ENCODE measurements around the gene TBK1. TPM values are rescaled to one million over a fixed set of nuclear protein-coding genes. Genes with fewer than 3 reads are reported as not detected.
"Not testable (repeated sequence)": the region's sequence is repeated elsewhere in the genome, so short reads cannot be mapped to it uniquely, and the experiment has no call there.

TBK1 gene
- total RNA-seq, 1 donor from 2014 or later: 19.2 TPM

- no peaks in the 10 kb centered on the region for H3K27me3 Mint-ChIP-seq
- TF ChIP-seq CTCF (conservative IDR thresholded peaks at IDR 0.05): no peak
- no peak for DNase-seq (ENCODE audit: extremely low spot score, unreplicated experiment)
- H3K27ac Mint-ChIP-seq: peak overlapping the region; percentile 27
- no peaks in the 10 kb centered on the region for H3K9me3 Mint-ChIP-seq
- no peak overlapping the region for H3K4me3 Mint-ChIP-seq
- H3K36me3 Mint-ChIP-seq: no peaks in the 10 kb centered on the region
- peaks cover 13% of the 10 kb centered on the region for H3K4me1 Mint-ChIP-seq (ENCODE audit: unreplicated experiment)
These were observed 70.9 kb downstream of the TBK1 start for GRCh38 chr12:64522807-64523206.

GRCh38 chr12:64523565-64524444 is 71.9 kb downstream of the TBK1 start:
- not testable (repeated sequence) for H3K4me3 Mint-ChIP-seq; H3K9me3 Mint-ChIP-seq; H3K27me3 Mint-ChIP-seq; DNase-seq (ENCODE audit: extremely low spot score, unreplicated experiment); H3K36me3 Mint-ChIP-seq; H3K27ac Mint-ChIP-seq
- peaks cover 13% of the 10 kb centered on the region for H3K4me1 Mint-ChIP-seq (ENCODE audit: unreplicated experiment)

GRCh38 chr12:64525461-64526160 is 73.7 kb downstream of the TBK1 start:
- DNase-seq (ENCODE audit: extremely low spot score, unreplicated experiment): no peak
- Mint-ChIP-seq H3K27me3 (no peaks in the 10 kb centered on the region), H3K36me3 (no peaks in the 10 kb centered on the region), H3K9me3 (peaks cover 4% of the 10 kb centered on the region), H3K4me3 (no peak overlapping the region), H3K4me1 (ENCODE audit: unreplicated experiment) (peaks cover 19% of the 10 kb centered on the region), H3K27ac (no peak overlapping the region)
- TF ChIP-seq CTCF (conservative IDR thresholded peaks at IDR 0.05): no peak

- H3K27ac Mint-ChIP-seq: no peak overlapping the region
- no peak for TF ChIP-seq CTCF (conservative IDR thresholded peaks at IDR 0.05)
- H3K4me1 Mint-ChIP-seq (ENCODE audit: unreplicated experiment): peaks cover 18% of the 10 kb centered on the region
- H3K4me3 Mint-ChIP-seq: no peak overlapping the region
- no peak for DNase-seq (ENCODE audit: extremely low spot score, unreplicated experiment)
- H3K36me3 Mint-ChIP-seq: no peaks in the 10 kb centered on the region
- H3K27me3 Mint-ChIP-seq: no peaks in the 10 kb centered on the region
- peaks cover 4% of the 10 kb centered on the region for H3K9me3 Mint-ChIP-seq
These were observed 74.9 kb downstream of the TBK1 start for GRCh38 chr12:64526859-64527258.

DNA sequence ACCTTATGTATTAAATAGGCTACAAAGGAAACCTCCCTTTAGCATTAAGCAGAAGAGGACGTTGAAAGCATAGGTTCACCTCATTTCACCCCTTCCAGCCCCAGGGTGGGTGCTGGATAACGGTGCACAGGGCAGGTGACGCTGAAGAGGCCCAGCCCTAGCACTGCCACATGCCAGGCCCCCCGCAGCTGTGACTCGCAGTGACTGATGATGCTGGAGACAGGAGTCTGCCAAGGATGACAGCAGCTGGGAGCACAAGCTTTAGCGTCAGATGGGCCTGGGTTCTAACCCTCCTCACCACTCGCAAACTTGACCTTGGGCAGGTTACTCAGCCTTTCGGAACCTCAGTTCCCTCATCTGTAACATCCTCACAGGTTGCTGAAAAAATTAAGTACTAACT is 76.7 kb downstream of the TBK1 start:
- H3K27ac Mint-ChIP-seq: no peak overlapping the region
- no peaks in the 10 kb centered on the region for H3K27me3 Mint-ChIP-seq
- TF ChIP-seq CTCF (conservative IDR thresholded peaks at IDR 0.05): no peak
- peaks cover 4% of the 10 kb centered on the region for H3K9me3 Mint-ChIP-seq
- no peak for DNase-seq (ENCODE audit: extremely low spot score, unreplicated experiment)
- H3K4me1 Mint-ChIP-seq (ENCODE audit: unreplicated experiment): peaks cover 14% of the 10 kb centered on the region
- H3K36me3 Mint-ChIP-seq: no peaks in the 10 kb centered on the region
- H3K4me3 Mint-ChIP-seq: no peak overlapping the region

DNA sequence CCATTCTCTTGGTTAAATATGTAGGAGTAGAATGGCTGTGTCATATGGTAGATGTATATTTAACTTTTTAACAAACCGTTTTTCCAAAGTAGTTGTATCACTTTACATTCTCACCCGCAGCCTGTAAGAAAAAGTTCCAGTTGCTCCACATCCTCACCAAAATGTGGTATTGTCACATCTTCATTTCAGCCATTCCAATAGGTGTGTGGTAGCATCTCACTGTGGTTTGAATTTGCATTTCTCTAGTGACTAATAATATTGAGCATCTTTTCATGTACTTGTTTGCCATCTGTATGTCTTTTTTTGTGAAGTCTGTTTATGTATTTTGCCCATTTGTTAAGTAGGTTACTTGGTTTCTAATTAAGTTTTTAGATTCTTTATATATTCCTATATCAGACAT is 78.6 kb downstream of the TBK1 start:
- H3K9me3 Mint-ChIP-seq: peaks cover 4% of the 10 kb centered on the region
- H3K4me3 Mint-ChIP-seq: no peak overlapping the region
- TF ChIP-seq CTCF (conservative IDR thresholded peaks at IDR 0.05): no peak
- peaks cover 14% of the 10 kb centered on the region for H3K4me1 Mint-ChIP-seq (ENCODE audit: unreplicated experiment)
- no peak for DNase-seq (ENCODE audit: extremely low spot score, unreplicated experiment)
- H3K27me3 Mint-ChIP-seq: no peaks in the 10 kb centered on the region
- no peak overlapping the region for H3K27ac Mint-ChIP-seq
- no peaks in the 10 kb centered on the region for H3K36me3 Mint-ChIP-seq

Measured in type B pancreatic cell (in vitro differentiated cells).